Breast epithelium (tissue), 4 donors: ENCODE results near the gene PIGA. TPM values are rescaled to one million over a fixed set of nuclear protein-coding genes. Genes with fewer than 3 reads are reported as not detected.

Source experiments
- DNase-seq, 2 donors: peaks; one replicate each; pipeline ENCODE4 v3.0.0-alpha.2; 2019; ENCODE audit warnings: low spot score in 2 of 2
- H3K27ac ChIP-seq, 2 donors: fragments of 200-600 bp; sonication (generic) in 1 of 2; one replicate each; pipeline ENCODE4 v1.5.1; 2016 to 2019; ENCODE audit warnings: mild to moderate bottlenecking in 1 of 2
- H3K27me3 ChIP-seq, 2 donors: fragments of 200-600 bp; sonication (generic) in 1 of 2; one replicate each; pipeline versions ENCODE4 v1.5.1 to v1.6.0; 2017 to 2019; ENCODE audit warnings: control low read depth in 1 of 2, mild to moderate bottlenecking in 1 of 2
- H3K36me3 ChIP-seq: fragments of 200-600 bp; one replicate; pipeline ENCODE4 v1.5.1; 2019
- H3K4me1 ChIP-seq, 2 donors: fragments of 200-600 bp; sonication (generic); one replicate each; pipeline ENCODE4 v1.5.1; 2016 to 2019; ENCODE audit warnings: control low read depth in 1 of 2
- H3K4me3 ChIP-seq, 3 donors: fragments of 200-600 bp; sonication (generic); 1 replicate in 2 of 3; 2 replicates in 1 of 3; pipeline ENCODE4 v1.5.1; 2016 to 2019; ENCODE audit warnings: mild to moderate bottlenecking in 3 of 3, moderate library complexity in 2 of 3
- H3K9me3 ChIP-seq, 2 donors: fragments of 200-600 bp; sonication (generic) in 1 of 2; one replicate each; pipeline ENCODE4 v1.5.1; 2016 to 2019; ENCODE audit warnings: control low read depth in 1 of 2
- CTCF ChIP-seq, 3 donors: fragments of 450-650 bp; IDR thresholded peaks; one replicate each; pipeline ENCODE4 v1.5.1; 2016 to 2017; ENCODE audit warnings: antibody characterized with exemption in 3 of 3, mild to moderate bottlenecking in 3 of 3, moderate library complexity in 3 of 3
- POLR2A ChIP-seq: fragments of 450-650 bp; IDR thresholded peaks from one replicate; pipeline ENCODE4 v1.6.1; 2016; ENCODE audit warnings: antibody characterized with exemption, mild to moderate bottlenecking, moderate library complexity
- POLR2AphosphoS5 ChIP-seq, 3 donors: sonication (generic); formaldehyde crosslinking; IDR thresholded peaks; one replicate each; pipeline ENCODE4 v1.6.1; 2017; ENCODE audit warnings: antibody characterized with exemption in 3 of 3
- intact Hi-C: fragments of 100-400 bp; cut with DNase I; formaldehyde crosslinking; loops from one replicate; pipeline ENCODE4 v1.15.1; 2023; ENCODE audit warnings: low total_unique reads
- total RNA-seq, 3 donors: library from RNA; depleted of rRNA; stranded (reverse); fragments of >200 nt; gene quantifications; one replicate each; pipeline ENCODE4 v1.1.0, GENCODE V29; 2016

Gene PIGA
- total RNA-seq, 3 donors from 2014 or later, result 9.8 to 19.2 (median 14.4) TPM

GRCh38 chrX:15322472-15322871 lies 12.9 kb downstream of the PIGA start:
- intact Hi-C loops, result no loop called here
- no peak overlapping the region for H3K4me3 ChIP-seq
- peaks cover 0 to 17% of the 10 kb centered on the region in 2 donors for H3K27me3 ChIP-seq
- TF ChIP-seq CTCF (IDR thresholded peaks at IDR 0.05) (no peak), POLR2A (no peak), POLR2AphosphoS5 (IDR thresholded peaks at IDR 0.05) (no peak)
- no peaks in the 10 kb centered on the region for H3K9me3 ChIP-seq
- H3K27ac ChIP-seq, result no peak overlapping the region
- no peaks in the 10 kb centered on the region for H3K4me1 ChIP-seq
- H3K36me3 ChIP-seq, result no peaks in the 10 kb centered on the region
- no peak for DNase-seq

DNA sequence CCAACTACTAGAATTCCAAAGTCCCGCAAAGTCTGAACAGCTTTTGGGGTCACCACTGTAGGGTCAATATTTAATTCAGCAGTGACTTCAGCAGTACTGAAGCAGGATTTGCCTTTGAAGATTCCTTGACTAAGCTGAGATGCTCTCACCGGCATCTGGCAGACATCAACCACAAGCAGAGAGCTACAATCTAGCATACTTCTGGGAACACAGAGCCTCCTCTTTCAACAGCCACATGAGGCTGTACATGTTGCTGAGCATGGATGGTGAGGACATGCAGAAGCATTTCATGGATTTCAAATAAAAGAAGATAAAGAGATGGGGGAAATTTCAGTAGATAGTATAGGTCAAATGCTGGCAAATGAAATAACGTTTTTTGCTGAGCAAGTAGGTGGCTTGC lies 13.3 kb downstream of the PIGA start:
- intact Hi-C loops, result no loop called here
- no peaks in the 10 kb centered on the region for H3K4me1 ChIP-seq
- H3K36me3 ChIP-seq, result no peaks in the 10 kb centered on the region
- no peaks in the 10 kb centered on the region for H3K9me3 ChIP-seq
- TF ChIP-seq POLR2A (no peak), POLR2AphosphoS5 (IDR thresholded peaks at IDR 0.05) (no peak), CTCF (IDR thresholded peaks at IDR 0.05) (no peak)
- no peak overlapping the region for H3K4me3 ChIP-seq
- peaks cover 0 to 21% of the 10 kb centered on the region in 2 donors for H3K27me3 ChIP-seq
- no peak for DNase-seq
- no peak overlapping the region for H3K27ac ChIP-seq

DNA sequence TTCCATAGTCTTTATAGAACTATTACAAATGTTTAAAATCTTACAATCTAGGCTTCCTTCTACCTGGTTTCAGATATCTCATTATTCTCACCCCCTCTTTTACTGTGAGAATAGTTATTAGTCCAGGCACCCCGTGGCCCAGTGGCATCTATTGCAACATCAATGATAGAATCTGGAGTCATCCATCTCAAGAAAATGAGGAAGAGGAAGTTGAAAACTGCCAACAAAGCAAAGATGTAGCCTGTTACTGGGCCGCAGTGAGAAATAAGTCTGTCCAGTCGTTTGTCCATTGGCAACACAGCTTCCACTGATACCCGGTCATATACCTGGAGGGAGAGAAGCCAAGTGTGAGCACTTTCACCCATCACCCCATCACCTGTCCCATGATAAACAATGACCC lies 13.9 kb downstream of the PIGA start:
- Histone ChIP-seq H3K4me1 (no peaks in the 10 kb centered on the region), H3K4me3 (no peak overlapping the region), H3K36me3 (no peaks in the 10 kb centered on the region), H3K9me3 (no peaks in the 10 kb centered on the region), H3K27me3 (peaks cover 0 to 18% of the 10 kb centered on the region in 2 donors), H3K27ac (no peak overlapping the region)
- no peak for TF ChIP-seq POLR2A
- no peak for TF ChIP-seq CTCF (IDR thresholded peaks at IDR 0.05)
- no peak for TF ChIP-seq POLR2AphosphoS5 (IDR thresholded peaks at IDR 0.05)
- intact Hi-C loops, result no loop called here
- DNase-seq, result no peak

DNA sequence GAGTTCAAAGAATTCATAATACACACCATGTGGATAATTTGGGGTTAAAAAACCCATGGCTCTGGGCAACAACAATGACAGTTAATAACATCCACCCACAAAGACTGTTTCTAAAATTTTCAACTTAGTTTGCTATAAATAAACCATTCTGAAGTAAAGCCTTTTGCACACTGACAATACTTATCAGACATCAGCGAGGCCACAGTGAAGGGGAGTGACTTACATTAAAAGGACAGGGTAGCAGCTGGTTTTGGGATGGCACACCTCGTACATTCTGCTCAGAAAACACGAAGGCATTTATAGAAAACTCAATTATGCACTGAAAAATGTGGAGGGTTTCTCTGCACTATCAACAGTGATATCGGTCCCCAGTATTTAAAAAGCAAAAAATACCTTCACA lies 15.0 kb downstream of the PIGA start:
- intact Hi-C loops, result no loop called here

GRCh38 chrX:15319075-15319474 lies 16.2 kb downstream of the PIGA start:
- Histone ChIP-seq H3K27ac (no peak overlapping the region), H3K36me3 (no peaks in the 10 kb centered on the region), H3K27me3 (peaks cover 0 to 17% of the 10 kb centered on the region in 2 donors), H3K4me1 (no peaks in the 10 kb centered on the region), H3K9me3 (no peaks in the 10 kb centered on the region), H3K4me3 (no peak overlapping the region)
- DNase-seq, result no peak
- intact Hi-C loops, result no loop called here
- no peak for TF ChIP-seq CTCF (IDR thresholded peaks at IDR 0.05)
- TF ChIP-seq POLR2A, result no peak
- TF ChIP-seq POLR2AphosphoS5 (IDR thresholded peaks at IDR 0.05), result no peak

More for the DNA sequence above, 15.0 kb downstream of the PIGA start:
- Histone ChIP-seq H3K36me3 (no peaks in the 10 kb centered on the region), H3K4me1 (no peaks in the 10 kb centered on the region), H3K4me3 (no peak overlapping the region), H3K27me3 (peaks cover 0 to 16% of the 10 kb centered on the region in 2 donors), H3K9me3 (no peaks in the 10 kb centered on the region), H3K27ac (no peak overlapping the region)
- no peak for DNase-seq
- TF ChIP-seq POLR2AphosphoS5 (IDR thresholded peaks at IDR 0.05) (no peak), CTCF (IDR thresholded peaks at IDR 0.05) (no peak), POLR2A (no peak)
